Measurements from ENCODE around the gene RAB13.

The RAB13 gene

GRCh38 chr1:153934746-153935145 is 51.4 kb downstream of the RAB13 start:
- Histone ChIP-seq H3K36me3 (ENCODE audit: insufficient read depth, low read length) (peaks cover 40% of the 10 kb centered on the region; the same call in 1 of the 2 replicates), H3K4me3 (ENCODE audit: low read length, poor library complexity, severe bottlenecking) (no peak overlapping the region), H3K9me3 (ENCODE audit: insufficient read depth, low read depth, low read length) (no peaks in the 10 kb centered on the region), H2AFZ (ENCODE audit: low read length) (no peak overlapping the region), H3F3A (ENCODE audit: low read depth) (no peaks in the 10 kb centered on the region), H3K9ac (ENCODE audit: low read depth, low read length, poor library complexity, severe bottlenecking) (no peak overlapping the region), H3K4me1 (ENCODE audit: insufficient read depth, low read length, poor library complexity, severe bottlenecking) (no peaks in the 10 kb centered on the region), H3K4me2 (ENCODE audit: low read depth, low read length, poor library complexity, severe bottlenecking) (no peak overlapping the region), H3K27me3 (ENCODE audit: insufficient read depth, low read length, poor library complexity, severe bottlenecking) (no peaks in the 10 kb centered on the region), H3K79me2 (ENCODE audit: insufficient read depth, low read length) (no peaks in the 10 kb centered on the region), H3K9me2 (replicated peaks; ENCODE audit: low read depth, low read length) (no peaks in the 10 kb centered on the region), H4K20me1 (ENCODE audit: insufficient read depth, low read length, poor library complexity, severe bottlenecking) (no peaks in the 10 kb centered on the region)
- no peak for TF ChIP-seq EZH2phosphoT487 (IDR thresholded peaks at IDR 0.05; ENCODE audit: borderline replicate concordance)
- TF ChIP-seq, protein P1, sequence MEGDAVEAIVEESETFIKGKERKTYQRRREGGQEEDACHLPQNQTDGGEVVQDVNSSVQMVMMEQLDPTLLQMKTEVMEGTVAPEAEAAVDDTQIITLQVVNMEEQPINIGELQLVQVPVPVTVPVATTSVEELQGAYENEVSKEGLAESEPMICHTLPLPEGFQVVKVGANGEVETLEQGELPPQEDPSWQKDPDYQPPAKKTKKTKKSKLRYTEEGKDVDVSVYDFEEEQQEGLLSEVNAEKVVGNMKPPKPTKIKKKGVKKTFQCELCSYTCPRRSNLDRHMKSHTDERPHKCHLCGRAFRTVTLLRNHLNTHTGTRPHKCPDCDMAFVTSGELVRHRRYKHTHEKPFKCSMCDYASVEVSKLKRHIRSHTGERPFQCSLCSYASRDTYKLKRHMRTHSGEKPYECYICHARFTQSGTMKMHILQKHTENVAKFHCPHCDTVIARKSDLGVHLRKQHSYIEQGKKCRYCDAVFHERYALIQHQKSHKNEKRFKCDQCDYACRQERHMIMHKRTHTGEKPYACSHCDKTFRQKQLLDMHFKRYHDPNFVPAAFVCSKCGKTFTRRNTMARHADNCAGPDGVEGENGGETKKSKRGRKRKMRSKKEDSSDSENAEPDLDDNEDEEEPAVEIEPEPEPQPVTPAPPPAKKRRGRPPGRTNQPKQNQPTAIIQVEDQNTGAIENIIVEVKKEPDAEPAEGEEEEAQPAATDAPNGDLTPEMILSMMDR (conservative IDR thresholded peaks at IDR 0.05; ENCODE audit: low read length) = no peak

DNA sequence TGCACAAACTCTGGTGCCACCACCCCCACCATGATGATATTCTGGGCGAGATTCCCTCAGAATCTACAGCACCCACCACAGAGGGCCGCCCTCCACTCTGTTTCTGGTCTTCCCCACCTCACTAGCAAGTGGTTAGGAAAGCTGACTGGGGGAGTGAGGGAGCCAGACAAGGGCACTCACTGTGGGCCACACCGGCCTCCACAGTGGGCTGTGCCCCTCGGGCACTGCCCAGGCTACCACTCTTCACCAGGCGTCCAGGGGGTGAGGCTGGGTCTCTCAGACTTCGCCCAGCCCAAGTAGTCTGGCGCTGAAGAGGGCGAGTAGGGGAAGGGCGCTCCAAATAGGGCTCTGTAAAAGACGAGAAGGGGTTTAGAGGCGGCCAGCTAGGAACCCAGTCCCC is 52.2 kb downstream of the RAB13 start:
- Histone ChIP-seq H3K9ac (ENCODE audit: low read depth, low read length, poor library complexity, severe bottlenecking) (no peak overlapping the region), H4K20me1 (ENCODE audit: insufficient read depth, low read length, poor library complexity, severe bottlenecking) (no peaks in the 10 kb centered on the region), H2AFZ (ENCODE audit: low read length) (no peak overlapping the region), H3K4me3 (ENCODE audit: low read length, poor library complexity, severe bottlenecking) (no peak overlapping the region), H3F3A (ENCODE audit: low read depth) (no peaks in the 10 kb centered on the region), H3K27me3 (ENCODE audit: insufficient read depth, low read length, poor library complexity, severe bottlenecking) (no peaks in the 10 kb centered on the region), H3K9me2 (replicated peaks; ENCODE audit: low read depth, low read length) (no peaks in the 10 kb centered on the region), H3K36me3 (ENCODE audit: insufficient read depth, low read length) (peaks cover 35% of the 10 kb centered on the region; the same call in 1 of the 2 replicates), H3K79me2 (ENCODE audit: insufficient read depth, low read length) (no peaks in the 10 kb centered on the region), H3K4me2 (ENCODE audit: low read depth, low read length, poor library complexity, severe bottlenecking) (no peak overlapping the region), H3K9me3 (ENCODE audit: insufficient read depth, low read depth, low read length) (no peaks in the 10 kb centered on the region), H3K4me1 (ENCODE audit: insufficient read depth, low read length, poor library complexity, severe bottlenecking) (no peaks in the 10 kb centered on the region)
- TF ChIP-seq, protein P1 (conservative IDR thresholded peaks at IDR 0.05; ENCODE audit: low read length) = no peak

DNA sequence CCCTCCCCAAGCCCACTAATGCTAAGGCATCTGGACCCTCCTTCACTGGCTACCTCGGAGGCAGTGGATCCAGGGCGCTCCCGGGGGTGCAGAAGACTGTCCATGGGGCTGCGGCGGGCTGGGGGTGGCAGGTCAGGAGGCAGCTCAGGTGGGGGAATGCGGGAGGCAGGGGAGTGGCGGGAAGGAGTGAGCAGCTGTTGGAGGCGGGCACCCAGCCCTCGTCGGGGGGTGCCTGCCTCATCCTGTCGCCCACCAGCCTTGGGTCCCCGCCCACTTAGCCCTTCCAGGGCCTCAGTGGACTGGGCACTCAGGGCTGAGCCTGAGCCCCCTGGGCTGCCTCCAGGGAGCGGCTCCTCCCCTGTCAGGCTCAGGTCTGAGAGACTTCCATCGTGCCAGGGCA is 52.7 kb downstream of the RAB13 start:
- Histone ChIP-seq H4K20me1 (ENCODE audit: insufficient read depth, low read length, poor library complexity, severe bottlenecking) (no peaks in the 10 kb centered on the region), H3K9me3 (ENCODE audit: insufficient read depth, low read depth, low read length) (no peaks in the 10 kb centered on the region), H2AFZ (ENCODE audit: low read length) (no peak overlapping the region), H3K79me2 (ENCODE audit: insufficient read depth, low read length) (no peaks in the 10 kb centered on the region), H3F3A (ENCODE audit: low read depth) (no peaks in the 10 kb centered on the region), H3K4me2 (ENCODE audit: low read depth, low read length, poor library complexity, severe bottlenecking) (no peak overlapping the region), H3K27me3 (ENCODE audit: insufficient read depth, low read length, poor library complexity, severe bottlenecking) (no peaks in the 10 kb centered on the region), H3K36me3 (ENCODE audit: insufficient read depth, low read length) (peaks cover 35% of the 10 kb centered on the region; the same call in 1 of the 2 replicates), H3K9ac (ENCODE audit: low read depth, low read length, poor library complexity, severe bottlenecking) (no peak overlapping the region), H3K4me1 (ENCODE audit: insufficient read depth, low read length, poor library complexity, severe bottlenecking) (no peaks in the 10 kb centered on the region), H3K9me2 (replicated peaks; ENCODE audit: low read depth, low read length) (no peaks in the 10 kb centered on the region), H3K4me3 (ENCODE audit: low read length, poor library complexity, severe bottlenecking) (no peak overlapping the region)
- TF ChIP-seq, protein P1 (conservative IDR thresholded peaks at IDR 0.05; ENCODE audit: low read length) = no peak
- no peak for TF ChIP-seq EZH2phosphoT487 (IDR thresholded peaks at IDR 0.05; ENCODE audit: borderline replicate concordance)
